DMS114 treated with DMSO at 0.1 percent for 48 hours (cell line): ENCODE measurements around the gene PI4K2B.
"Not testable (repeated sequence)": the region's sequence is repeated elsewhere in the genome, so short reads cannot be mapped to it uniquely, and the experiment has no call there.

Experiments used
- DNase-seq: peaks from one replicate; lab custom pipeline; 2025; ENCODE audit not compliant: unreplicated experiment; lab: John Stamatoyannopoulos, UW

The PI4K2B gene

DNA sequence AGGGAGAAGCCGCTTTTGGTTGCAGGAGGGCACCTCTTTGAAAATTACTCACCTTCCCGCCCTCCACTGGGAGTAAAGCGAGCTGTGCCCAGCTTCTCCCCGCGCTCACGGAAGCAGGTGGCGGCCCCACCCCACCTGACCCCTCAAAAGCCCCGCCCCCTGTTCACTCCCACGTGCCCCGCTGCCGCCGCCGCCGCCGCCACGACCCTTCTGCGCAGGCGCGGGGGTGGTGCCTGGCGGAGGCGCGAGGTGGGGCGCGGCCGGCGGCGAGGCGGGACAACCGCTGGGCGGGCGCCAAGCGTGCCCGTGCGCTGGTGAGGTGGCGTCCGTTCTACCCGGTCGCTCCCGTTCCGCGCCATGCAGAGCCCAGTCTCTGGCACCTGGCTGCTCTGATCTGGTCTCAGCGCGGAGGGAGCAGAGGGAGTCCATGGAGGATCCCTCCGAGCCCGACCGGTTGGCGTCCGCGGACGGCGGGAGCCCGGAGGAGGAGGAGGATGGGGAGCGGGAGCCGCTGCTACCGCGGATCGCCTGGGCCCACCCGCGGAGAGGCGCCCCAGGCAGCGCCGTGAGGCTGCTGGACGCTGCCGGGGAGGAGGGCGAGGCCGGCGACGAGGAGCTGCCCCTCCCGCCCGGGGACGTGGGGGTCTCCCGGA, at the start of gene PI4K2B:
PI4K2B (plus strand) TSS at position 297 of the 653 bp plus-strand sequence; CDS start at position 428, 131 bp downstream.
- DNase-seq, result peak; percentile 65

DNA sequence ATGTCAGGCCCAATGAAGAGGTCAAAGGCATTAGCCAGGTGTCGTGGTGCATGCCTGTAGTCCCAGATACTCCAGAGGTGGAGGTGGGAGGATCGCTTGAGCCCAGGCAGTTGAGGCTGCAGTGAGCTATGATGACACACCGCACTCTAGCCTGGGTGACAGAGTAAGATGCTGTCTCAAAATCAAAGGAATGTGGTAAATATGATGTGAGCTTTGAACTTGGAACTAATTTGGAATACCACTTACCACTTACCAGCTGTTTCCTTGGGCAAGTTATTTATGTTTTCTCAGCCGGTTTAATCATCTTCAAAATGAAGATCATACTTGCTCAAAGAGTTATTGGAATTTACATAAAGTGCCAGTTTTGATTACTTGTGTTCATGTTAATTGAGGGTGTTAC, 49.8 kb upstream of the PI4K2B start:
- DNase-seq, result no peak

DNA sequence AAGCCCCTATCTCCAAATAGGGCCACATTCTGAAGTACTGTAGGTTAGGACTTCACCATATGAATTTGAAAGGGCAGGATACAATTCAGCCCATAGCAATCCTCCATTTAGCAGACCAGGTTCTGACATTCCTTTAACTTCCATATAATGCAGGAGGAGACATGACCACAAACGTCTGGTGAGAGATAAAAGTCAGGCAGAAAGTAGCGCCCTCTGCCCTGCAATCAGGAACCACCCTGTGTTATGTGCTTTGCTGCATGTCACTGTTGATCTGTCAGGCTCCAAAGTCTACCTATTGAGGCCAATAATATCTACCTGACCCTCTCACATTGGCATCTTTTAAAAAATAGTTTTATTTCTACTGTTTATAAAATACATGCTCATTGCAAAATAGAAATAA, 43.4 kb upstream of the PI4K2B start:
- DNase-seq, result no peak

DNA sequence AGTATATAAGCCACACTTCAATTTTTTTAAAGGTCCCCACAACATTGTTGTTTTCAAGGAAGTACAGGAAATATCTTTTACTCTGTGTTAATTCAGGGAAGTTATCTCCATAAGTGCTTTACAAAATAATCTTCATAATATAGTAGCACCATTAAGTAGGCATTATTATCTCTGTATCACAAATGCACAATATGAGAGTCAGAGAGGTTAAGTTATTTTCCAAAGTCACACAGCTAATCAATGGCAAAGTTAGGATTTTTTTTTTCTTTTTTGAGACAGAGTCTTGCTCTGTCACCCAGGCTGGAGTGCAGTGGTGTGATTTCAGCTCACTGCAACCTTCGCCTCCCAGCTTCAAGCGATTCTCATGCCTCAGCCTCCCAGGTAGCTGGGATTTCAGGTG, 35.1 kb upstream of the PI4K2B start:
- DNase-seq, result no peak

DNA sequence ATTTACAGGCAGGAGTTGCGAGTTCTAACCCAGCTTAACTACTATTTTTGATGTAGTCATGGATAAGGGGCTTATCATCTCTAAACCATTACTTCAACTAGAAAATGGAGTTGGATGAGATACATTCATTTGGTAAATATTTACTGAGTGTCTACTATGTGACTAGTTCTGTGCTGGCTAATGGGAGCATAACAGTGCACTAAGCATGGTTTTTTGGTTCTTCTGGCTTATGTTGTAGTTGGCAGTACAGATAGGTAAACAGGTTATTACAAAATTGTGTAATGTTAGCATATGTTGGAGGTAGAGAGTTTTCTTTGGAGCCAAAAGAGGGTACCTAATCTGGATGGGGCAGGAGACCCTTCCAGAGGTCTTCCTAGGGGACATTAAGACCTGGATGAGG, 25.8 kb upstream of the PI4K2B start:
- no peak for DNase-seq

DNA sequence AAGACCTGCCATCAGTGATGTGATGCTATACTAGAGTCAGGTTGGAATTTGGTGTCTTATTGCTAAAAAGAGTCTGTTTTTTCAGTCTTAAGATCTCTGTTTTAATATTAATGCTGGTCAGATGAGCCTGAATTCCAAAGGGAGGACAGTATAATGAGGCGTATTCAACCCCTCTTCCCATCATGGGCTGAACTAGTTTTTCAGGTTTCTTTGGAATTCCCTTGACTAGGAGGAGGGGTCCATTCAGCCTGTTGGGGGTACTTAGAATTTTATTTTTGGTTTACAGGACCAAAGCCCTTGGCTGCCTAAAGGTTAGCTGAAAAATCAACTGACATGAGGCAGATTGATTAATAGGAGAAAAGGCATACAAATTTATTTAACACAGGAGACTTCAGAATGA, 24.1 kb upstream of the PI4K2B start:
- DNase-seq, result no peak

DNA sequence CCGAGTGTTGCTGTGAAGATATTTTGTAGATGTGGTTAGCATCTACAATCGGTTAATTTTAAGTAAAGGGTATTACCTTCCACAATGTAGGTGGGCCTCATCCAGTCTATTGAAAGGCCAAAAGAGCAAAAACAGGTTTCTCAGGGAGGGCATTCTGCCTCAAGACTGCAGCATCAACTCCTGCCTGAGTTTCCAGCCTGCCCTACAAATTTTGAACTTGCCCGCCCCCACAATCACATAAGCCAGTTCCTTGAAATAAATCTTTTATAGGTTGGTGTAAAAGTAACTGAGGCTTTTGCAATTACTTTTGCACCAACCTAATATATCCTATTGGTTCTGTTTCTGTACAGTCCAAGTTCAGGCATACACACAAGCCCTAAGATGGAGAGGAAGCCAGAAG, 22.1 kb upstream of the PI4K2B start:
- no peak for DNase-seq

DNA sequence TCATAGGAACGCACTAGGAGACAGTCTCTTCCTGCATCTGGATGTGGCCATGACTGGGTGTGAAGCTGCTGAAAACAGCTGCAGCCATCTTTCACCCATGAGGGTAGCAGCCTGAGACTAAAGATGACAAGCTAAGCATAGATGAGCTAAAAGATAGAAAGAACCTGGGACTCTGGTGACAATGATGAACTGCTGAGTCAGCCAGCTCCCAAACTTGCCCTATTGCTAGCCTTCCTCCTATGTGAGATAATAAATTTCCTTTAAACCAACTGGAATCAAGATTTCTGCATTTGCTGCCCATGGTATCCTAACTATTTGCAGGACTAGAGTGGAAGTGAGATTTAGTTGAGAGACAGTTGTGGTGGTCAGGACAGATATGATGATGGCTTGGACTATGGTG, 21.0 kb upstream of the PI4K2B start:
- DNase-seq, result no peak

DNA sequence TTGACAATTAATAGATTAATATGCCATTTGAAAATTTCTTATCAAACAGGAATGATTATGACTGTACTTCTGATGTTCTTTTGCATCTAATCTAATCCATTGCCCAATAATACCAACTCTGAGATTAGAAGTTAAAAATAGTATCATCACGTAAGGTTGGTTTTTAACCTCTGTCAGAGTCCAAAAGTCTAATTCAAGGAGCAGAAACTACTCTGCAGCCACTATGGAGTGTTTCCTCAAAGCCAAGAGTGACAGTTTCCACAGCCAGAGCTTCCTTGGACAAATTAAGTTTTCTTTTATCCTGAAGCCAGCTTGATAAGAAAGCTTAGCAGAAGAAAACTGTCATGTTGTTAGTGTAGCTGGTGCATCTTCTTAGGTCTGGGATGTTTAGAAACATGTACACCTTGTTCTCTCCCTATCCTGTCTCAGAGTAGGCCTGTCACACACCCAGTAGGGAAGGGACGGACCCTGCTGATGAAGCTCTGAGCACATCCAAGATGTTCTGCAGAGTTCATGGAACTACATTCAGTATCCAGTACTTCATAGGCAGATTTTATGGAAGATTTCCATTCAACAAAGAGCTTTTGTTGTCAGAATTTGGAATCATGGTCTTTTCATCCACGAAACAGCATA, 20.4 kb upstream of the PI4K2B start:
- no peak for DNase-seq

DNA sequence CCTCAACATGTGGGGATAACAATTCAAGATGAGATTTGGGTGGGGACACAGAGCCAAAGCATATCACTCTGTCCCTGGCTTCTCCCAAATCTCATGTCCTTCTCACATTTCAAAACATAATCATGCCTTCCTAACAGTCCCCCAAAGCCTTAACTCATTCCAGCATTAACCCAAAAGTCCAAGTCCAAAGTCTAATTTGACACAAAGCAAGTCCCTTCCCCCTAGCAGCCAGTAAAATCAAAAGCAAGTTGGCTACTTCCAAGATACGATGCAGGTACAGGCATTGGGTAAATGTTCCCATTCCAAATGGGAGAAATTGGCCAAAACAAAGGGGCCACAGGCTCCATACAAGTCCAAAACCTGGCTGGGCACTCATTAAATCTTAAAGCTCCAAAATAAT, 19.1 kb upstream of the PI4K2B start:
- not testable (repeated sequence) for DNase-seq

DNA sequence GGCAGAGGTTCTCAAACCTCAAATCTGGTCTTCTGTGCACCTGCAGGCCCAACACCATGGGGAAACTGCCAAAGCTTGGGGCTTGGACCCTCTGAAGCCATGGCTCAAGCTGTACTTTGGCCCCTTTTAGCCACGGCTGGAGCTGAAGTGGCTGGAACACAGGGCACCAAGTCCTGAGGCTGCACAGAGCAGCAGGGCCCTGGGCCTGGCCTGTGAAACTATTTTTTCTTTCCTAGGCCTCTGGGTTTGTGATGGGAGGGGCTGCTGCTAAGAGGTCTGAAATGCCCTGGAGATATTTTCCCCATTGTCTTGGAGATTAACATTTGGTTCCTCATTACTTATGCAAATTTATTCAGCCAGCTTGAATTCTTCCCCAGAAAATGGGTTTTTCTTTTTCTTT, 18.3 kb upstream of the PI4K2B start:
- DNase-seq, result no peak

DNA sequence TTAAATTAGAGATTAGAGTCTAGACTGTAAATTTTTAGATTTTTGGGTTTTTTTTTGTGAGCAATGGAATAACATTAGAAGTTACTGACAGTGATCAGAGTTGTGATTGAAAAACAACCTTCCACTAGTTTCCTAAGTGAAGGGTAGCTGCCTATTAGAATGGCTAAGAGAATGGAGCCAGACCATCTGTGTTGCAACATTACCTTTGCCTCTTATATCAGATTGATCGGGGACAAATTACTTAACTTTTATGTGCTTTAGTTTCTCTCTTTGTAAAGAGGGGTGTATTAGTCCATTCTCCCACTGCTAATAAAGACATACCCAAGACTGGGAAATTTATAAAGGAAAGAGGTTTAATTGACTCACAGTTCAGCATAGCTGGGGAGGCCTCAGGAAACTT, 12.5 kb upstream of the PI4K2B start:
- DNase-seq, result no peak

DNA sequence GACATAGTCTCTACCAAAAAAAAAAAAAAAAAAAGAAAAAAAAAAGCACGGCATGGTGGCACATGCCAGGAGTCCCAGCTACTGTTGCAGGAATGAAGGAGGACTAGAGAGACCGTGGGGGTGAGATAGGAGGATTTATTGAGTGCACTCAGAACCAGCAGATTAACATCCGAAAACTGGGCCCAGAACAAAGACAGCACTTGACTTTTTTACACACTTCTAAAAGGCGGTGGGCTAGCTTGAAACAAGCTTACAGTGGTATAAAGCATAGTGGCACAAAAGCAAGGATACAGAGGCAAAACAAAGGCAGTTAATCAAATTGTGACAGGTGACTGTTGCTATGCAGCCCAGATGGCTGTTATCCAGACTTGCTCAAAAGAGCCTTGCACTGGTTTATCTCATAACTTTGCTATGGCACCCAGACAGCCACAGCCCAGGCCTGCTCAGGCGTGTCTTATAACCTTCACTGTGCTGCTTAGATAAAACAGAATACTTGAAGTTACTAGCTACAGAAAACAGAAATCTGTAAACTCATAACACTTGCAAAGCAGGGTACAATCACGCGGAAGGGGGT, 9.9 kb upstream of the PI4K2B start:
- no peak for DNase-seq

DNA sequence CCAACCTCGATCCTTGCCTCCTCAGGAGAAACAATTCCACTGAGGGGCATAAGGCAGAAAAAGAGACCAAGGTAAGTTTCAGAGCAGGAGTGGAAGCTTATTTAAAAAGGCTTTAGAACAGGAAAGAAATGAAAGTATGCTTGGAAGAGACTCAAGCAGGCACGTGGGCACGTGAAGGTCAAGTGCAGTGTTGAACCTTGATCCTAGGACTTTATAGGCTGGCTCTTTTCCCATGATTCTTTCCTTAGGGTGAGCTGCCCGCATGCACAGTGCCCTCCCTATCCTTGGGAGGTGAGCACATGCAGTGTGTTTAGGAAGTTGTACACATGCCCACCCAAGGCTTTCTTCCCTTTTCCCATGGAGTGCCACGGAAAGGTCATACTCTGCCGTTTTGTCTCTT, 4.0 kb upstream of the PI4K2B start:
- no peak for DNase-seq

DNA sequence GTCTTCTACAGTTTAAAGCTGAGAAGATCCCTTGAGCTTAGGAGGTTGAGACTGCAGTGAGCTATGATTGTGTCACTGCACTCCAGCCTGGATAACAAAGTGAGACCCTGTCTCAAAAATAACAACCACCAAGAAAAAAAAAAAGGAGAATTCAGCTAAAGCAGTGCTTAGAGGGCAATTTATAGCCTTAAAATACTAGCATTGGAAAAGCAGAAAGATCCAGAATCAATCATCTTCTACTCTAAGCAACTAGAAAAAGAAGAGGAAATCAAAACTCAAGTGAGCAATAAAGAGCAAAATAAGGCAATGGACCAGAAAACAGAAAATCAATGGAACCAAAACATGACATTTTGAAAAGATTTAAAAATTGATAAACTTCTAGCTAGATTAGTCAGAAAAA, 639 bp upstream of the PI4K2B start:
- DNase-seq, result no peak

DNA sequence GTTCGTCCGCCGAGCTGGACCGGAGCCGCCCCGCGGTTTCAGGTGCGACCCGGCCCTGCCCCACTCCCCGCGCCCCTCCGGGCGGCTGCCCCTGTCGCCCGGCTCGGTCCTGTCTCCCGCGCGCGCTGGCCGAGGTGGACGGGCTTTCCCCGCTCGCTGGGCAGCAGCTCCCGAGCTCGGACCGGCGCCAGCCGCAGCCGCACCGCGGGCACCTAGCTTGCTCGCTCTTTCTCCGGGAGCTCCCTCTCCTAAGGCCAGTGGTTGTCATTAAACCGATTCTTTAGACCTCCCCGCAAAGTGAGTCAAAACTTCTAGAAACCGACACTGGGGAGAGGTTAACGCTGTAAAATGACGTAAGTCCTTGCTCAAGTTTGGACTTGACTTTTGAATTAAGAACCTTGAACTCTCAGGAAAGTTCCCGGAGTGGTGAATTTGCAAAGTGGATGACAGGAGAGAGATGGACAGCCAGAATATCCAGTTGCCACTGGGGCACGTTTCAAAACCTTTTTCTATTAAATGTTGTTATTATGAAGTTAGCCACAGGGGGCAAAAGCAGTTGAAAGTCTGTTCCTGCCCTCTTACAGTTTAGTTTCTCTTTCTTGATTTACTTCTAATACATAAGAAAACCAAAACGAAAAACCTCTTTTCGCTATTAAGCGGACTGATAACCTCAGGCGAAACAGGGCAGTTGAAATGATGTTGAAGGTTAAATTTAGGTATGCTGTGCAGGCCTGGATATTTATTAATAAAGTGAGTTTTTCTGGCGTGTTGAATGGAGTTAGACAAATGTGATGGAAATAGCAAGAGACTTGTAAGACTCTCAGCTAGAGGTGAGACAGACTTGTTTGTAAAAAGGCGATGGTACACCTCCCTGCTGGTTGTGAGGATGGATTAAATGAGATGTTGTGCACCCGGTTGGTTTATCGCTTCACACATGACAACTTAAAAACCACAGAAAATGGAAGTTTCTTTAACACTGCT, 847 bp downstream of the PI4K2B start:
- peak; percentile 81 for DNase-seq

DNA sequence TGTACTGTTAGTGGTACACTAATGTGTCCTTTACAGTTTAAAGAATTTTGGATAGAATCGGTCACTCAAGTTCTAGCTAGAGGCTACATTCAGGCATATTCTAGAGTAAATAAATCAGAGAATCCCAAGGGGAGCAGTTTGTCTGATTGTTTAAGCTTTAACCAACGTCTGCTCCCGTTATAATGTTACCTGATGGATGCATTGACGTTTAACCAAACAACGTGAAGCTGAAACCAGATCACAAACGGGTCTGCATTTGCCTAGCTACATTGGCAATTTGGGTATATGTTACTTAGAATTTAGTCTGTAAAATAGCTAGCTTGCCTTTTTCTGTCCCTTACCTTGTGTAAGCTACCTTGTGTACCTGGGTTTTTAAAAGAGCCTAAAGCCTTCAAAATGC, 1.6 kb downstream of the PI4K2B start:
- DNase-seq, result no peak

DNA sequence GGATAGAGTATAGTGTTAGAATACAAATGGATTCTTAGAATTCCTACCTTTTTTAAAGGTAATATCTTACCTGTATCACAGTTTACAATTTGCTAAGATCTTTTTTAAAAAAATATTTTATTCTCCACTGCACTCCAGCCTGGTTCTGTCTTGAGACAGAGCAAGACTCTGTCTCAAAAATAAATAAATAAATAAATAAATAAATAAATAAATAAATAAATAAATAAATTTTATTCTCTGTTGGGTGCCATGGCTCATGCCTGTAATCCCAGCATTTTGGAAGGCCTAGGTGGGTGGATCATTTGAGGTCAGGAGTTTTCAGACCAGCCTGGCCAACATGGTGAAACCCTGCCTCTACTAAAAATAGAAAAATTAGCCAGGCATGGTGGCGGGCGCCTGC, 2.2 kb downstream of the PI4K2B start:
- DNase-seq, result not testable (repeated sequence)

DNA sequence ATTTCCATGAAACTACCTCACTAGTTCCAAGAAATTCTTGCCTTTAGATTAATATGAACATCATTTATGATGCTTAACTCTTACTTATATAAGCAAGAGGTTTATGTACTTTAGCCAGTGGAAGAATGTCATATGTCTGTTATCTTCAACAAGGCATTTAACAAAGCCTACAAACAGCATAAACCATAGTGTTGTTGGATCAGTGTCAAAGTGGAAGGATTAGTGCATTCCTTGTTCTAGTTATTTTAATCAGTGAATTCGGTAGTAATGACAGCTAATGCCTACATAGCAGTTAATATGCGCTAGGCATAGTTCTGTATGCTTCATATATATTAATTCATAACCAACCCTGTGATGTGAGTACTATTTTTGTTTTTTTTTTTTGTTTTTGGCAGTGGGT, 3.1 kb downstream of the PI4K2B start:
- DNase-seq, result no peak

DNA sequence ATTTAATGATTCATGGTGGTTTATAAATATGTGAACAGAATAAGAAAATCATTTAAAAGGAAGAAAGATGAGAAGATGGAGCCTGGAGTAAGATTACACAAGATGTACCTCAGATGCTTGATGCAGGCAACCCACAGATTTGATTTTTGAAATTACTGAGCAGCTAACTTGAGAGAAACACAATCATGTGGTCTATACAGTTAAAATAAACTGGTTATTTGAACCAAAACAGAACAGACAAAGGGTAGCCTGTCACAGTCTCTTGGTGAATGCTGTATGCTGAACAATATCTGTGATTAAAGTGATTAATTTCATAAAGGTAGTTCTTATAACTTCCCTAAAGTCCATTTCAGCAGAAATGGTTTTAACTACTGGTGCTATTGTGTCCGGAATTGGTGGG, 4.2 kb downstream of the PI4K2B start:
- DNase-seq, result no peak

DNA sequence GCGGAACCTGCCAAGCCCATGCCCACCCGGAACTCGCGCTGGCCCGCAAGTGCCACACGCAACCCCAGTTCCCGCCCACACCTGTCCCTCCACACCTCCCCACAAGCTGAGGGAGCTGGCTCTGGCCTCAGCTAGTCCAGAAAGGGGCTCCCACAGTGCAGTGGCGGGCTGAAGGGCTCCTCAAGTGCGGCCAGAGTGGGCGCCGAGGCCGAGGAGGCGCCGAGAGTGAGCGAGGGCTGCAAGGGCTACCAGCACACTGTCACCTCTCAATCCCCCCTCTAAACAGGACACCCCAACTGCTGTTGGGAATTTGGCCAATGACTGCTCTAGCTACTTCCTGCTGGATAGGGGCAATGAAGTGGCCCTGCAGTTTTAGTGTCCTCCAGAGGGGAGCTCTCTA, 5.7 kb downstream of the PI4K2B start:
- not testable (repeated sequence) for DNase-seq
